Peyer's patch (tissue), 4 donors: ENCODE measurements around the gene KIF18B. TPM values are rescaled to one million over a fixed set of nuclear protein-coding genes. Genes with fewer than 3 reads are reported as not detected.

ENCODE experiments used
- DNase-seq, 3 donors: peaks; one replicate each; pipeline ENCODE4 v3.0.0-alpha.2; 2017 to 2019
- H3K27ac ChIP-seq, 4 donors: fragments of 200-600 bp; sonication (generic); one replicate each; pipeline ENCODE4 v1.5.1; 2016 to 2019
- H3K27me3 ChIP-seq, 2 donors: fragments of 200-600 bp; sonication (generic); one replicate each; pipeline ENCODE4 v1.5.1; 2019
- H3K36me3 ChIP-seq, 3 donors: fragments of 200-600 bp; sonication (generic); one replicate each; pipeline ENCODE4 v1.5.1; 2016 to 2019
- H3K4me1 ChIP-seq, 4 donors: fragments of 200-600 bp; sonication (generic); one replicate each; pipeline ENCODE4 v1.5.1; 2016 to 2019
- H3K4me3 ChIP-seq, 4 donors: fragments of 200-600 bp; sonication (generic); 1 replicate in 3 of 4; 2 replicates in 1 of 4; pipeline ENCODE4 v1.5.1; 2016 to 2019; ENCODE audit warnings: mild to moderate bottlenecking in 1 of 4
- H3K9me3 ChIP-seq, 4 donors: fragments of 200-600 bp; sonication (generic); one replicate each; pipeline ENCODE4 v1.5.1; 2016 to 2019; ENCODE audit warnings: mild to moderate bottlenecking in 1 of 4
- POLR2A ChIP-seq, 2 donors: fragments of 450-650 bp; IDR thresholded peaks; one replicate each; pipeline ENCODE4 v1.5.1; 2017; ENCODE audit warnings: antibody characterized with exemption in 2 of 2, mild to moderate bottlenecking in 2 of 2, moderate library complexity in 2 of 2
- total RNA-seq, 4 donors: library from RNA; depleted of rRNA; stranded (reverse); fragments of >200 nt; gene quantifications; one replicate each; pipeline ENCODE4 v1.1.0, GENCODE V29; 2016
- TF ChIP-seq, protein P1 (sequence below), 6 experiments: fragments of 450-650 bp in 4 of 6; fragments of 200-600 bp in 2 of 6; sonication (generic) in 1 of 6; IDR thresholded peaks; one replicate each; pipeline ENCODE4 v1.5.1; 2017 to 2019; ENCODE audit warnings: antibody characterized with exemption in 6 of 6, mild to moderate bottlenecking in 3 of 6, moderate library complexity in 1 of 6

The KIF18B gene
- total RNA-seq, 4 donors from 2014 or later, result 3.4 to 40.4 (median 6.8) TPM

DNA sequence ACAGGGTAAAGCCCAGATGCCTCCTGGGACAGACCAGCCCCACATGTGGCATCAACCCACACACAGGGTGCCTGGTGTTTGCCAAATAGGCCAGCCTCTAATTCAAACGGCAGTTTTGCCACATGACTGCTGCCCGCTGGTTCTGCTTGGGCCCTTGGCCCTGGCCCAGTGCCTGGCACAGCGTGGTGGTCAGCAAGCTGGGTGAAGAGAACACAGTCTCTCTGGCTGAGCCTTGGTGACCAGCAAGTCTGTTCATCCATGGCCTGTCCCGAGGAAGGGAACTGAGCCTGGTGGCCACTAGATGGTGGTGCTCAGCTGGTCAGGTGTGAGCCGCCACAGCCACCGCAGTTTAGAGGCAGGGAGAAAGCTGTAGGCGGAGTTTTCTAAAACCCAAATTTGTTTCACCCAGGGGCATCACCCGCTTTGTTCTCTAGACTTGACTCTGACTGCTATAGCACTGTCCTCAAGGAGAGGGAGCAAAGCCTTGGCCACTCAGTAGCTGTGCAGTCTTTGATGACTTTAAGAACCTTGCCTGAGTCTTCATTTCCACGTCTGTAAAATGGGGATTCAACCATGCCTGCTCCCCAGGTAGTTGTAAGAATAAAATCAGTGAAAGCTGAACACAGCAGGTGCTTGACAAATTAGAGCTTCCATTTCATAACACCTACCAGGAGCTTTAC is 27.5 kb downstream of the KIF18B start:
- no peak overlapping the region for H3K4me3 ChIP-seq
- H3K4me1 ChIP-seq, result no peaks in the 10 kb centered on the region
- no peak overlapping the region for H3K27ac ChIP-seq
- DNase-seq, result peak; percentile 72 to 89 (median 77)
- no peaks in the 10 kb centered on the region for H3K9me3 ChIP-seq
- no peaks in the 10 kb centered on the region for H3K36me3 ChIP-seq
- TF ChIP-seq, protein P1, sequence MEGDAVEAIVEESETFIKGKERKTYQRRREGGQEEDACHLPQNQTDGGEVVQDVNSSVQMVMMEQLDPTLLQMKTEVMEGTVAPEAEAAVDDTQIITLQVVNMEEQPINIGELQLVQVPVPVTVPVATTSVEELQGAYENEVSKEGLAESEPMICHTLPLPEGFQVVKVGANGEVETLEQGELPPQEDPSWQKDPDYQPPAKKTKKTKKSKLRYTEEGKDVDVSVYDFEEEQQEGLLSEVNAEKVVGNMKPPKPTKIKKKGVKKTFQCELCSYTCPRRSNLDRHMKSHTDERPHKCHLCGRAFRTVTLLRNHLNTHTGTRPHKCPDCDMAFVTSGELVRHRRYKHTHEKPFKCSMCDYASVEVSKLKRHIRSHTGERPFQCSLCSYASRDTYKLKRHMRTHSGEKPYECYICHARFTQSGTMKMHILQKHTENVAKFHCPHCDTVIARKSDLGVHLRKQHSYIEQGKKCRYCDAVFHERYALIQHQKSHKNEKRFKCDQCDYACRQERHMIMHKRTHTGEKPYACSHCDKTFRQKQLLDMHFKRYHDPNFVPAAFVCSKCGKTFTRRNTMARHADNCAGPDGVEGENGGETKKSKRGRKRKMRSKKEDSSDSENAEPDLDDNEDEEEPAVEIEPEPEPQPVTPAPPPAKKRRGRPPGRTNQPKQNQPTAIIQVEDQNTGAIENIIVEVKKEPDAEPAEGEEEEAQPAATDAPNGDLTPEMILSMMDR (IDR thresholded peaks at IDR 0.05), result peak; percentile 44 to 89 (median 80)
- no peak for TF ChIP-seq POLR2A (IDR thresholded peaks at IDR 0.05)
- no peaks in the 10 kb centered on the region for H3K27me3 ChIP-seq

DNA sequence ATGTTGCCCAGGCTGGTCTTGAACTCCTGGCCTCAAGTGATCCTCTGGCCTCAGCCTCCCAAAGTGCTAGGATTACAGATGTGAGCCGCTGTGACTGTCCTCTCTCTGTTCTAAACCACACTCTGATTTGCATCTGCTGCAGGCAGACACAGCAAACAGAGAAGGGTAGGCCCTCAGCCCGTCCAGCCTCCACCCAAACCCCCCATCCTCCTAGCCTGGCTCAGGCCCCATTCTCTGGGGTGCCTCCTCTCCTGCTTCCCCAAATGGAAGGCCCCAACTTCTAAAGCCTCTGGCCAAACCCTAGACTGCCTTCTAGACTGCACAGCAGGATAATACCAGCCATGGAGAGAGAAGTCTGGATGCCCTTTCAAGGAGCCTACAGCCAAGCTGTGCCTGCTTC is 28.2 kb downstream of the KIF18B start:
- Histone ChIP-seq H3K9me3 (no peaks in the 10 kb centered on the region), H3K4me3 (no peak overlapping the region)
- no peak for TF ChIP-seq POLR2A (IDR thresholded peaks at IDR 0.05)
- TF ChIP-seq, protein P1 (IDR thresholded peaks at IDR 0.05), result no peak

DNA sequence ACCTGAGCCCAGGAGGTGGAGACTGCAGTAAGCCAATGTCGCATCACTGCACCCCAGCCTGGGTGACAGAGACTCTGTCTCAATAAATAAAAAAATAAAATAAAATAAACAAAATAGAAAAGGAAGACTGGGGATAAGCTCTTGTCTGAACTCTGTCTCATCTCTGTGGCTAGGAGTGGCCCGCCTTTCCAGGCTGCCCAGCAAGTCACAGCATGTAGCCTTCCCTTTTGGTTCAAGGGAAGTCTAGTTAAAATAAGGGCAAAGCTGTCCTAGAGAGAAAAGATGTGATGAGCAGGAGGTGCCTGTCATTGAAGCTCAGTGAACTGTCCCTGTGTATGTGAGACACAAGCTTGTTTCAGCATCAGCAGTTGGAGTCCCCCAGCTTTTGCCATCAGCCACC is 29.6 kb downstream of the KIF18B start:
- Histone ChIP-seq H3K4me3 (no peak overlapping the region), H3K27ac (no peak overlapping the region), H3K36me3 (no peaks in the 10 kb centered on the region), H3K9me3 (no peaks in the 10 kb centered on the region), H3K27me3 (no peaks in the 10 kb centered on the region), H3K4me1 (no peaks in the 10 kb centered on the region)
- TF ChIP-seq POLR2A (IDR thresholded peaks at IDR 0.05), result no peak
- TF ChIP-seq, protein P1 (IDR thresholded peaks at IDR 0.05), result no peak
- DNase-seq, result peak in 1 of 3 donors; percentile 16

More for the DNA sequence above, 28.2 kb downstream of the KIF18B start:
- no peaks in the 10 kb centered on the region for H3K4me1 ChIP-seq
- H3K36me3 ChIP-seq, result no peaks in the 10 kb centered on the region
- no peaks in the 10 kb centered on the region for H3K27me3 ChIP-seq
- DNase-seq, result no peak
- no peak overlapping the region for H3K27ac ChIP-seq

DNA sequence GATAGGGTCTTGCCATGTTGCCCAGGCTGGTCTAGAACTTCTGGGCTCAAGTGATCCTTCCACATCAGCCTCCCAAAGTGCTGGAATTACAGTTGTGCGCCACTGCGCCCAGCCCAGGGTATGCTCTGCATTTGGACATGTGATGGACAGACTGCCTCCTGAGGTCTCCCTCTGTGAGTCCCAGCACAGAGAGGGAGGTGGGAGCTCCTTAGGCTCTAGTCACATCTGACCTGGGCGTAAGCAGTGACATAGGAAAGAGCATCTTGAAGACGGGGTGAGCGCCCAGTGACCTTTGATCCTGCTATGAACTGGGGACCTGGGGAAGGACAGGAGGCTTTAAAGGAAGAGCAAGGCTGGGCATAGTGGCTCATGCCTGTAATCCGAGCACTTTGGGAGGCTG is 30.1 kb downstream of the KIF18B start:
- TF ChIP-seq POLR2A (IDR thresholded peaks at IDR 0.05), result no peak
- TF ChIP-seq, protein P1 (IDR thresholded peaks at IDR 0.05), result no peak
- H3K4me1 ChIP-seq, result no peaks in the 10 kb centered on the region
- H3K4me3 ChIP-seq, result no peak overlapping the region
- no peaks in the 10 kb centered on the region for H3K27me3 ChIP-seq
- no peak overlapping the region for H3K27ac ChIP-seq
- H3K36me3 ChIP-seq, result no peaks in the 10 kb centered on the region
- H3K9me3 ChIP-seq, result no peaks in the 10 kb centered on the region
- peak in 1 of 3 donors; percentile 35 for DNase-seq

DNA sequence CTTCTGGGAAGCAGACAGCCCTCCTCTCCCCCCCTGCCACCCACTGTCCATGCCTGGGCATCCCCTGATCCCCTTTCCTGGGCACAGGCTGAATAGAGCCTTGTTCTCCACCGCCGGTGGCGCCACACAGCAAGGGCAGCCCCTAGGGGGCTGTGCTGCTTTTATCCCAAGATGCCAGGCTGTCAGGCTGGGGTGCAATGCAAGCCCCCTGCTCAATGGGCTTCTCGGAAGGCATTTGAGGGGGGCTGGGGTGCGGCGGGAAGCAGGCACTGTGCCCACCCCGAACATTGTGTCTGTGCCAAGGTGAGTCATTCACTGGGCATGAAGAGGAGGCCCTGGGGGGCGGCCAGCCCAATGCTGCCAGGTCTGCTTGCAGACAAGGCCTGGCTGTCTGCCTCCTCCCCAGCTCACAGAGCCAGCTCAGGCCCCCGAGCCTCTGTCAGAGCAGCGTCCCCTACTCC is 30.8 kb downstream of the KIF18B start:
- DNase-seq, result peak in 1 of 3 donors; percentile 47
- Histone ChIP-seq H3K4me1 (peaks cover 0 to under 1% (median 0%) of the 10 kb centered on the region in 4 donors), H3K4me3 (no peak overlapping the region), H3K9me3 (no peaks in the 10 kb centered on the region), H3K27ac (peak overlapping the region in 1 of 4 donors; percentile 5), H3K36me3 (no peaks in the 10 kb centered on the region), H3K27me3 (no peaks in the 10 kb centered on the region)
- TF ChIP-seq POLR2A (IDR thresholded peaks at IDR 0.05), result no peak
- TF ChIP-seq, protein P1 (IDR thresholded peaks at IDR 0.05), result no peak
